Measurements from ENCODE around the gene CEBPA. TPM values are rescaled to one million over a fixed set of nuclear protein-coding genes. Genes with fewer than 3 reads are reported as not detected.
A peak's percentile ranks its signal among the peaks of the same experiment; 100 is the strongest.

Gene CEBPA
- total and polyA plus RNA-seq, 2 experiments from 2014 or later, result 0.50 to 2.6 TPM

- TF ChIP-seq CREB1 (CRISPR knock-in tag; IDR thresholded peaks at IDR 0.05; ENCODE audit: low read depth) (no peak), ZNF331 (CRISPR knock-in tag; IDR thresholded peaks at IDR 0.05; ENCODE audit: low read depth) (no peak), CTCF (conservative IDR thresholded peaks at IDR 0.05; ENCODE audit: low read depth in 2 of 2) (no peak), ZNF462 (CRISPR knock-in tag; IDR thresholded peaks at IDR 0.05) (no peak)
Measured at GRCh38 chr19:33273881-33274662, 28.3 kb downstream of the CEBPA start (continued).

DNA sequence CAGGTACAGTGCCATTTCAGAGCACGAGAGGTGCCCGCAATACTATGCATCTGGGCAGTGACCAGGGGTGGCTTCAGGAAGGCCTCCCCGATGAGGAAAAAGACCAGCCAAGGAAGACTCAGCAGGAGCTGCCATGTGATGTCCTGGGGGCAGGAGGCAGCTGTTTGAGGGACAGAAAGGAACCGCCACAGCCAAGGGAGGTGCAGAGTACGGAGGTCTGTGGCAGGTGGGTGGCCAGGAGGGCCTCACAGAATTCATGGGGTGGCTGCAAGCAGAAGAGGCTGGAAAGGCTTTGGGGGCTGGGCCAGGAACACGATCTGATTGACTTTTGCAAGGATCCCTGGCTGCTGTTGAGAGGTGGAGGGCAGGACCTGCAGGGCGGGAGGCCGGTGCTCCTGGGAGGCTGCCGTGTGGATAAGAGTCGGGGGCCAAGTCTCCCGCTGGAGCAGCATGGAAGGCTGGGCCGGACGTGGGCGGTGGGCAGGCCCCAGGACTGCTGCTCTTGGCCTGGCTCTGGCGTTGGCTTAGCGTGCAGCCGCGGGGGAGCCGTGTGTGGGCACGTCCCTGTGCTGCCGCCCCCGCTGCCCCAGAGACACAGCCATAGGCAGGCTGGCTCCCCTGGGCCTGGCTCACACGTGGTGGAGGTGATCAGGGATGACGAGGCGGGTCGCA, 29.1 kb downstream of the CEBPA start:
- Histone ChIP-seq H3K4me3 (no peak overlapping the region), H2AFZ (no peak overlapping the region), H4K20me1 (replicated peaks; ENCODE audit: insufficient read depth) (no peaks in the 10 kb centered on the region), H3K36me3 (ENCODE audit: insufficient read depth) (no peaks in the 10 kb centered on the region), H3K4me2 (no peak overlapping the region), H3F3A (replicated peaks; ENCODE audit: low read depth) (no peaks in the 10 kb centered on the region), H3K9me2 (ENCODE audit: insufficient read depth) (no peaks in the 10 kb centered on the region), H3K79me2 (replicated peaks; ENCODE audit: insufficient read depth) (no peaks in the 10 kb centered on the region), H3K4me1 (ENCODE audit: insufficient read depth) (no peaks in the 10 kb centered on the region), H3K27me3 (ENCODE audit: insufficient read depth) (no peaks in the 10 kb centered on the region), H3K27ac (ENCODE audit: low read depth) (no peak overlapping the region)
- Mint-ChIP-seq H3K4me1 (peaks cover 13% of the 10 kb centered on the region), H3K9me3 (no peaks in the 10 kb centered on the region), H3K36me3 (ENCODE audit: low read depth) (no peaks in the 10 kb centered on the region), H3K27me3 (ENCODE audit: insufficient read depth, low read depth, poor library complexity) (peaks cover 7% of the 10 kb centered on the region), H3K27ac (no peak overlapping the region), H3K4me3 (no peak overlapping the region; the same call in 2 of the 3 replicates)
- DNase-seq (ENCODE audit: low spot score), result no peak
- peak; percentile 36 for ATAC-seq
- TF ChIP-seq JUNB (IDR thresholded peaks at IDR 0.05; ENCODE audit: unreplicated experiment), result no peak
- no peak for TF ChIP-seq STAT1 (IDR thresholded peaks at IDR 0.05; ENCODE audit: unreplicated experiment)
- no peak for TF ChIP-seq CREB1 (CRISPR knock-in tag; IDR thresholded peaks at IDR 0.05; ENCODE audit: low read depth)
- TF ChIP-seq, protein P1, sequence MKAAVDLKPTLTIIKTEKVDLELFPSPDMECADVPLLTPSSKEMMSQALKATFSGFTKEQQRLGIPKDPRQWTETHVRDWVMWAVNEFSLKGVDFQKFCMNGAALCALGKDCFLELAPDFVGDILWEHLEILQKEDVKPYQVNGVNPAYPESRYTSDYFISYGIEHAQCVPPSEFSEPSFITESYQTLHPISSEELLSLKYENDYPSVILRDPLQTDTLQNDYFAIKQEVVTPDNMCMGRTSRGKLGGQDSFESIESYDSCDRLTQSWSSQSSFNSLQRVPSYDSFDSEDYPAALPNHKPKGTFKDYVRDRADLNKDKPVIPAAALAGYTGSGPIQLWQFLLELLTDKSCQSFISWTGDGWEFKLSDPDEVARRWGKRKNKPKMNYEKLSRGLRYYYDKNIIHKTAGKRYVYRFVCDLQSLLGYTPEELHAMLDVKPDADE (IDR thresholded peaks at IDR 0.05), result no peak
- no peak for TF ChIP-seq ZNF114 (CRISPR knock-in tag; IDR thresholded peaks at IDR 0.05)

Measured in GM23338 (cell line).